Dendritic cell treated with granulocyte-macrophage colony-stimulating factor and Interleukin-4, amounts not matched to agents 40 ng/mL and 50 ng/mL, for 4 days (primary cell): Measurements from ENCODE around the gene NOP9.

Experiments used
- H3K27ac Mint-ChIP-seq: one replicate; pipeline ENCODE4 v1.8.0; 2022; ENCODE audit warnings: mild to moderate bottlenecking, mixed read lengths
- H3K27me3 Mint-ChIP-seq: one replicate; pipeline ENCODE4 v1.8.0; 2022; ENCODE audit warnings: mild to moderate bottlenecking, mixed read lengths
- H3K36me3 Mint-ChIP-seq: one replicate; pipeline ENCODE4 v1.8.0; 2022; ENCODE audit warnings: low read depth, mixed read lengths
- H3K4me1 Mint-ChIP-seq: one replicate; pipeline ENCODE4 v1.8.0; 2022; ENCODE audit warnings: low read depth, mixed read lengths
- H3K4me3 Mint-ChIP-seq: one replicate; pipeline ENCODE4 v1.8.0; 2022; ENCODE audit warnings: mild to moderate bottlenecking, moderate library complexity, mixed read lengths
- H3K9me3 Mint-ChIP-seq: one replicate; pipeline ENCODE4 v1.8.0; 2022; ENCODE audit warnings: mixed read lengths
- intact Hi-C: fragments of 100-400 bp; cut with micrococcal nuclease; formaldehyde crosslinking; loops from one replicate; pipeline ENCODE4 v1.15.0; 2022

NOP9 gene

DNA sequence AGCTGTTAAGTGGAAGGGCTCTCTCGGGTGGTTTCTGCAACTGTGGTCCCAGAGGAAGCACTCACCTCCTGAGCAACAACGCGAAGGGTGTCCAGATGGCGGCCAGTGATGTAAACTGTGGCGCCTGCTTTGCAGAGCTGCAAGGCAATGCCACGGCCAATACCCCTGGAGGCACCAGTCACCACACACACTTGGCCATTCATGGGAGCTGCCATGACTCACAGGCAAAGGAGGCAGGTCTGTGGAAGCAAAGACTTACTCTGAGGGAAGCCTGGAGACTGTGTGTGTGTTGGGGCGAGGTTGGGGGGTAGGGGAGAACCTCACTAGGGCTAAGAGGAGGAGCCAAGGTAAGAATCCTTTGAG is 777 bp upstream of the NOP9 start:
- Mint-ChIP-seq H3K4me1 (peaks cover 43% of the 10 kb centered on the region), H3K27me3 (no peaks in the 10 kb centered on the region), H3K9me3 (no peaks in the 10 kb centered on the region), H3K4me3 (peak overlapping the region; percentile 88), H3K36me3 (peaks cover 79% of the 10 kb centered on the region), H3K27ac (peak overlapping the region; percentile 88)
- intact Hi-C loops, result no loop called here

DNA sequence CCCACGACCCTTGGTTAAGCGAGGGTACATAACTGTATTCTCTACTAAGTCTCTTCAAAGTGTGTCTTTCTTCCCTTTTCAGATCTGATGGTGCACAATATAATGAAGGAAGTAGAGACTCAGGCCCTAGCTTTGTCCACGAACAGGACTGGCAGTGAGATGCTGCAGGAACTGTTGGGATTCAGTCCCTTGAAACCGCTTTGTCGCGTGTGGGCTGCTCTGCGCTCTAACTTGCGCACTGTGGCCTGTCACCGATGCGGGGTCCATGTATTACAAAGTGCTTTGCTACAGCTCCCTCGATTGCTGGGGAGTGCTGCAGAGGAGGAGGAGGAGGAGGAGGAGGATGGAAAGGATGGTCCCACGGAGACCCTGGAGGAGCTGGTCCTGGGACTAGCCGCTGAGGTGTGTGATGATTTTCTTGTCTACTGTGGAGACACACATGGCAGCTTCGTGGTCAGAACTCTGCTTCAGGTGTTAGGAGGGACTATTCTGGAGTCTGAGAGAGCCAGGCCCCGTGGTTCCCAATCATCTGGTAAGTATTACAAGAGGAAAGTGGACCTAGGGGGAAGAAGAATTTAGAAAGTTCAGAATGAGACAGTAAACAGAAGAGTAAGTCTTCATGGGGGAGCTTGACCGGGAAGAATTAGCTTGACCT is 803 bp downstream of the NOP9 start:
- H3K27me3 Mint-ChIP-seq, result no peaks in the 10 kb centered on the region
- H3K27ac Mint-ChIP-seq, result peak overlapping the region; percentile 88
- H3K4me3 Mint-ChIP-seq, result peak overlapping the region; percentile 88
- intact Hi-C loops, result no loop called here
- H3K4me1 Mint-ChIP-seq, result peaks cover 43% of the 10 kb centered on the region
- H3K9me3 Mint-ChIP-seq, result no peaks in the 10 kb centered on the region
- H3K36me3 Mint-ChIP-seq, result peaks cover 81% of the 10 kb centered on the region

DNA sequence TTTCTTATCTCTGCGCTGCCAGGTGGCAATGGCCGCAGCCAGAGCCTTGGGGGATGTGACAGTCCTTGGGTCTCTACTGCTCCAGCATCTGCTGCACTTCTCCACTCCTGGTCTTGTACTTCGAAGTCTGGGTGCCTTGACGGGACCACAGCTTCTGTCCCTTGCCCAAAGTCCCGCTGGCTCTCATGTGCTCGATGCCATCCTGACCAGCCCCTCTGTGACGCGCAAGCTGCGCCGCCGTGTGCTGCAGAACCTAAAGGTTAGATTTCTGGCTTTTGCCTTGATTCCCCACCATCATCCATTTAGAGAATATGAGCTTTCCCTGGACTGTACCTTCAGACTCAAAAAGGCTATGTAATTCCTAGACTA is 4.4 kb downstream of the NOP9 start:
- Mint-ChIP-seq H3K4me1 (peaks cover 41% of the 10 kb centered on the region), H3K27ac (no peak overlapping the region), H3K36me3 (peaks cover 98% of the 10 kb centered on the region), H3K9me3 (no peaks in the 10 kb centered on the region), H3K4me3 (no peak overlapping the region), H3K27me3 (no peaks in the 10 kb centered on the region)
- intact Hi-C loops, result no loop called here

DNA sequence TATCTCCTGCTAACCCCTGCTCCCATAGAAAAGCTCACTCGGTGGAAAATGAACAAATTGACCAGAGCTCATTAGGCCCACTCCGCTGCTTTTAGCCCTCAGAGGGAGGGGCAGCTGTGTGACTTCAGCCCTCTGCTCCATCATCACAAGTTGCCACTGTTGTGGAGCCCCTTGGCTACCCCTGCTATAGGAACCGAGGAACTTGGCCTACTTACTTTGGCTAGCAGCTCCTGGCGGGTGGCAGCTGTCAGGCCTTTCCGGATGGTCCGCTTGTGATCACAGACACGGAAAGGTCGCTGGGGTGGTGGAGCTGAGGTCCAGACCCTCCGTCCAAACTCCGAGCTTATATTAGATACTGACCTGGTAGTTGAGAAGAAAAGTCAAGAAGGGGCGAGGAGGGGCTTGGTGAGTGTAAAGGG is 7.5 kb downstream of the NOP9 start:
- no peaks in the 10 kb centered on the region for H3K9me3 Mint-ChIP-seq
- no peak overlapping the region for H3K4me3 Mint-ChIP-seq
- peaks cover 55% of the 10 kb centered on the region for H3K4me1 Mint-ChIP-seq
- H3K27ac Mint-ChIP-seq, result no peak overlapping the region
- intact Hi-C loops, result no loop called here
- H3K27me3 Mint-ChIP-seq, result no peaks in the 10 kb centered on the region
- H3K36me3 Mint-ChIP-seq, result peaks cover 83% of the 10 kb centered on the region

DNA sequence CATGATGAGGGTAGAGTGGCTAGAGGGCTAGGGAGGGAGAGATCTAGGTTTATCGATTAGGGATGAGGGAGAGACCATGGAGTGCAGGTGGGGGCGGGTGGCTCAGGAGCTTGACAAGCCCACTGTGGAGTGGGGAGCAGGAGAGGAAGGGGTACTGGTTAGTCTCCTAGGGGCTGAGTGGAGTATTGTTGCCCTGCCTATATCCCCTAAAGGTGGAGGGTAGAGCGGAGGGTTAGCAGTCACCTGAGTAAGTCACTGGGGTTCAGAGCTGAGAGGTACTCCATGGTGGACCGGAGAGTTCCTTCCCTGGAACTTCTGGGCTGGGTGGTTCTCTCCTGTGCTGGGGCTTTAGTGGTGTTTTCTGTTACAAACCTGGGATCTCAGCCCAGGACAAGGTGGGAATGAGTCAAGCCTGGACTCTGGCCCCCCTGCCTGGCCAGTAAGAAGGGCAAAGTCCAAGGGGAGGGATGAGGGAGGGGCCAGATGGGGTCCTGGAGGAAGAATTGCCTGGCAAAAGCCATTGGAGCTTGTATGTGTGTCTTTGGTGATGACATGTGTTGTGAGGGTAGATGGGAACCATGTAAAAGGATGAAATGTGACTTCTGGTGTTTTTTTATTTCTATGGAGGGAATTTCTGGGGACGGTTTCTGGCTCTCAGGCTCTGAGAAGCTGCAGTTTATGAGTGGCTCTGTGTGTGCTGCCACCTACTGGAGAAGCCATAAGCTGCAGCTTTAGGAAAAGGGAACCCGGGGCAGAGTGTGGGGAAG is 8.1 kb downstream of the NOP9 start, which contains the start of gene CIDEB:
Gene CIDEB, minus strand, starts transcription at position 403 of the 767 bp plus-strand sequence. Its CDS starts 119 bp downstream, at position 284.
- peaks cover 77% of the 10 kb centered on the region for H3K36me3 Mint-ChIP-seq
- intact Hi-C loops, result no loop called here
- no peaks in the 10 kb centered on the region for H3K9me3 Mint-ChIP-seq
- peaks cover 59% of the 10 kb centered on the region for H3K4me1 Mint-ChIP-seq
- no peak within 1 kb of the TSS for H3K4me3 Mint-ChIP-seq
- peak within 1 kb of the TSS; percentile 66 for H3K27ac Mint-ChIP-seq
- H3K27me3 Mint-ChIP-seq, result no peaks in the 10 kb centered on the region

DNA sequence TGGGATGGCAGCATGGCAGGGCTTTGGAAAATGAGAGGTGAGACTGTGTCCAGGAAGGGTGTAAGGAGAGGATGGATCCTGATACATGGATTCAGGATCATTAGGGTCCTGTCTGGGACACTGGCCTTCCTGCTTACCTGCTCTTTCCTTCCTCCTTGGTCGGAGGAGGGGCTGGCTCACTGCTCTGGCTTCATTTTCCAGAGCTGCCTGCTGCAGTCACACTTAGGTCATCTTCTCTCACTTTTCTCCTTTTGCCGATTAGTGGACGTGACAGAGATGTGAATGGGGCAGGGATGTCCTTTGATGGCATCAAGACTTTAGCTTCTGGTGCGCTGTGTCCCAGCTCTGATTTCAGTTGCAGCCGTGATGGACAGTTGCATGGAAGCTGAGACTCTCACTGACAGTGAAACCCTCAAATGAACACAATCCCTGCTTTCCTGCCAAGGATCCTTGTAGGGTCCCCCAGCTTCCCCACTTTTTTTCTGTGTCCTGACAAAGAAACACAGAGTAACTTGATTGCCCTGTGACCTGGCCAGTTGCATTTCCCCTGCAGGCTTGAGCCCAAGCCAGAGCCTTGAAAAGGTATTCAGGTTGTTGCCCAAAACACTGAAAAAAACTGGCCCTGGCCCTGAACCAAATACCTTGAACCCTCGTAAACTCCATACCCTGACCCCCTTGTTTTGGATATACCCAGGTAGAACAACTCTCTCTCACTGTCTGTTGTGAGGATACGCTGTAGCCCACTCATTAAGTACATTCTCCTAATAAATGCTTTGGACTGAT is 8.9 kb downstream of the NOP9 start:
- peaks cover 67% of the 10 kb centered on the region for H3K4me1 Mint-ChIP-seq
- H3K36me3 Mint-ChIP-seq, result peaks cover 69% of the 10 kb centered on the region
- no peak overlapping the region for H3K4me3 Mint-ChIP-seq
- H3K27me3 Mint-ChIP-seq, result no peaks in the 10 kb centered on the region
- no peaks in the 10 kb centered on the region for H3K9me3 Mint-ChIP-seq
- intact Hi-C loops, result no loop called here
- H3K27ac Mint-ChIP-seq, result peak overlapping the region; percentile 66

DNA sequence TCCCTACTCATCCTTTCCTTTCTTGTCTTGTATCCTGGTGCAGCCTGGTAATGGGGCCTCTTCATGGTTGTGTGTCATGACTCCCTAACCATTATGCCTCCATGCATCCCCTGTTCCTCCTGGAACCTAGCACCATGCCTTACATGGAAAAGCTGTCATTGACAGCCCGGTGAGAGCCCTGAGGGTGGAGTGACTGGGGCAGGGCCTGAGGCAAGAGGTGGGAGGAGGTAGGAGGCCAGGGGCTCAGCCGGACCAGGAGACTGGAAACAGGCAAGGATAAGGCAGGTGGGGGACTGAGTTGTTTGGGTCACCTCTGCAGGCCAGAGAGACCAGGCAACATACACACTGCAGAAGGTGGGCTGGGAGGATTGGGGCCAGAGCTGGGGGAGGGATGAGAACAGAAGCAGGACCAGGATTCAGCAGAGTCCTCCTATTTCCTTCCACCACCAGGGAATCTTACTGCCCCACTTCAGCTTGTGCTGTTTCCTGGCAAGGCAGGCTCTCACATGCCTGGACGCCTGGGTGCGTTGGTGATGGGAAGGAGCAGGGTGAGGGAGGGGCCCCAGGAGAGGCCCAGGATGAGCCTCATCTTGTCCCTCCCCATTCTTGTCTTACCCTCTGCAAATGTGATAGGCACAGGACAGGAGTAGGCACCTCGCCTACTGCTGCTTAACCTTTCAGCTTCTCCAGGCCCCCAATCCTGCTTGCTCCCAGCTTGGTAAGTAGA is 10.1 kb downstream of the NOP9 start, which contains the start of gene LTB4R2:
Gene LTB4R2, plus strand, starts transcription at position 603 of the 727 bp plus-strand sequence. CDS start 525 bp downstream, outside the sequence.
- Mint-ChIP-seq H3K4me3 (peak within 1 kb of the TSS; percentile 77), H3K36me3 (peaks cover 61% of the 10 kb centered on the region), H3K4me1 (peaks cover 78% of the 10 kb centered on the region), H3K27ac (peak within 1 kb of the TSS; percentile 66), H3K27me3 (no peaks in the 10 kb centered on the region), H3K9me3 (no peaks in the 10 kb centered on the region)
- intact Hi-C loops, result no loop called here

DNA sequence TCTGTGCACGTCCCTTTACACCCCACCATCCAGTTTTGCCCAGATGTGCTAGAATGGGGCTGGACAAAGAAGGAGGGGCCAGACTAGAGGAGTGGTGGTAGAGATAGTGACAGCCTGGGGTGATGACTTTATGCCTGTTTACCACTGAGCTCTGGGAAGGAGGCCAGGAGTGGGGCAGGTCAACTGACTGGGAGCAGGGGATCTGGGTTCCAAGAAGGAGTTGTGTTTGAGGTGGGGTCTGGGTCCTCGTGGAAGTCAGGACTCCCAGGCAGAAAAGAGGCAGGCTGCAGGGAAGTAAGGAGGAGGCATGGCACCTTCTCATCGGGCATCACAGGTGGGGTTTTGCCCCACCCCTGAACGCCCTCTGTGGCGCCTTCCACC is 10.6 kb downstream of the NOP9 start:
- H3K9me3 Mint-ChIP-seq, result no peaks in the 10 kb centered on the region
- peaks cover 58% of the 10 kb centered on the region for H3K36me3 Mint-ChIP-seq
- intact Hi-C loops, result no loop called here
- no peaks in the 10 kb centered on the region for H3K27me3 Mint-ChIP-seq
- H3K4me1 Mint-ChIP-seq, result peaks cover 84% of the 10 kb centered on the region
- peak overlapping the region; percentile 77 for H3K4me3 Mint-ChIP-seq
- peak overlapping the region; percentile 66 for H3K27ac Mint-ChIP-seq

DNA sequence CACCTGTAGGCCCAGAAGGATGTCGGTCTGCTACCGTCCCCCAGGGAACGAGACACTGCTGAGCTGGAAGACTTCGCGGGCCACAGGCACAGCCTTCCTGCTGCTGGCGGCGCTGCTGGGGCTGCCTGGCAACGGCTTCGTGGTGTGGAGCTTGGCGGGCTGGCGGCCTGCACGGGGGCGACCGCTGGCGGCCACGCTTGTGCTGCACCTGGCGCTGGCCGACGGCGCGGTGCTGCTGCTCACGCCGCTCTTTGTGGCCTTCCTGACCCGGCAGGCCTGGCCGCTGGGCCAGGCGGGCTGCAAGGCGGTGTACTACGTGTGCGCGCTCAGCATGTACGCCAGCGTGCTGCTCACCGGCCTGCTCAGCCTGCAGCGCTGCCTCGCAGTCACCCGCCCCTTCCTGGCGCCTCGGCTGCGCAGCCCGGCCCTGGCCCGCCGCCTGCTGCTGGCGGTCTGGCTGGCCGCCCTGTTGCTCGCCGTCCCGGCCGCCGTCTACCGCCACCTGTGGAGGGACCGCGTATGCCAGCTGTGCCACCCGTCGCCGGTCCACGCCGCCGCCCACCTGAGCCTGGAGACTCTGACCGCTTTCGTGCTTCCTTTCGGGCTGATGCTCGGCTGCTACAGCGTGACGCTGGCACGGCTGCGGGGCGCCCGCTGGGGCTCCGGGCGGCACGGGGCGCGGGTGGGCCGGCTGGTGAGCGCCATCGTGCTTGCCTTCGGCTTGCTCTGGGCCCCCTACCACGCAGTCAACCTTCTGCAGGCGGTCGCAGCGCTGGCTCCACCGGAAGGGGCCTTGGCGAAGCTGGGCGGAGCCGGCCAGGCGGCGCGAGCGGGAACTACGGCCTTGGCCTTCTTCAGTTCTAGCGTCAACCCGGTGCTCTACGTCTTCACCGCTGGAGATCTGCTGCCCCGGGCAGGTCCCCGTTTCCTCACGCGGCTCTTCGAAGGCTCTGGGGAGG is 11.3 kb downstream of the NOP9 start, which contains the start of gene LTB4R:
Gene LTB4R, plus strand, starts transcription at position 857 of the 959 bp plus-strand sequence. CDS start 4,150 bp downstream, outside the sequence.
- Mint-ChIP-seq H3K27me3 (no peaks in the 10 kb centered on the region), H3K27ac (peak within 1 kb of the TSS; percentile 66), H3K9me3 (no peaks in the 10 kb centered on the region), H3K4me1 (peaks cover 91% of the 10 kb centered on the region), H3K36me3 (peaks cover 58% of the 10 kb centered on the region), H3K4me3 (peak within 1 kb of the TSS; percentile 77)
- intact Hi-C loops, result no loop called here

DNA sequence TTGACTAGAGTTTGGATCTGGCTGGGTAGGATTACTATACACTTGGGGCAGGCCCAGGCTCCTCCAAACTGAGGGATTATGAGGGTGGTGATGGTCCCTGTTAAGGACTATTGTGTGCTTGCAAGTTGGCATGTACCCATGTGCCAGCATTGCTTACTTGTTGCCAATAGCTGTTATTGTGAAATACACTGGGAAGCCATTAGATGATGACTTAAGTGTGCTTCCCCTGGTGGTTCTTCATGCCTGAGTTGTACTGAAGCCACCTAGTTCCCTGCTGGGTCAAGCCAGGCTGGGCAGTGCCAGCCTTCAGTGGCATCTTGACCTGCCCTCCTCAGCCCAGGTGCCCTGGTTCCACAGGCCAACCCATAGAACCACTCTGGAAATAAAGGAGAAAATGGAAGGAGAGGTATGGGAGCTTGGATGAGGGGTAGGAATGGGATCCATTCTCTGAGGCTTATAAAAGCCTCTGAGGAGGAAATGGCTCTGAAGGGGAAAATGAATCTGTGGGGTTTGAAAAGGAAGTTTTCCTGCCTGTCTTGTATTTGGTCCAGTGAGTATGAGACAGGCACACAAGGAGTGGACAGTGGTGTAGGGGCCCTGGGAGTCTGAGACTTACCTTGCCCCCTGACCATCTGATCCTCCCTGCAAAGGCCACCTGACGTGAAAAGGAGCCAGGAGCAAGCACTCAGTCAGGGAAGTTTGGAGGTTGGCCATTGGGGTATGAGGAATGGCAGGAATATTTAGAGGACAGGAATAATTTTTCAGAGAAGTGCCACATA is 12.4 kb downstream of the NOP9 start:
- Mint-ChIP-seq H3K9me3 (no peaks in the 10 kb centered on the region), H3K27me3 (no peaks in the 10 kb centered on the region), H3K4me1 (peaks cover 99% of the 10 kb centered on the region), H3K36me3 (peaks cover 49% of the 10 kb centered on the region), H3K27ac (peak overlapping the region; percentile 66), H3K4me3 (peak overlapping the region; percentile 77)
- intact Hi-C loops, result no loop called here

DNA sequence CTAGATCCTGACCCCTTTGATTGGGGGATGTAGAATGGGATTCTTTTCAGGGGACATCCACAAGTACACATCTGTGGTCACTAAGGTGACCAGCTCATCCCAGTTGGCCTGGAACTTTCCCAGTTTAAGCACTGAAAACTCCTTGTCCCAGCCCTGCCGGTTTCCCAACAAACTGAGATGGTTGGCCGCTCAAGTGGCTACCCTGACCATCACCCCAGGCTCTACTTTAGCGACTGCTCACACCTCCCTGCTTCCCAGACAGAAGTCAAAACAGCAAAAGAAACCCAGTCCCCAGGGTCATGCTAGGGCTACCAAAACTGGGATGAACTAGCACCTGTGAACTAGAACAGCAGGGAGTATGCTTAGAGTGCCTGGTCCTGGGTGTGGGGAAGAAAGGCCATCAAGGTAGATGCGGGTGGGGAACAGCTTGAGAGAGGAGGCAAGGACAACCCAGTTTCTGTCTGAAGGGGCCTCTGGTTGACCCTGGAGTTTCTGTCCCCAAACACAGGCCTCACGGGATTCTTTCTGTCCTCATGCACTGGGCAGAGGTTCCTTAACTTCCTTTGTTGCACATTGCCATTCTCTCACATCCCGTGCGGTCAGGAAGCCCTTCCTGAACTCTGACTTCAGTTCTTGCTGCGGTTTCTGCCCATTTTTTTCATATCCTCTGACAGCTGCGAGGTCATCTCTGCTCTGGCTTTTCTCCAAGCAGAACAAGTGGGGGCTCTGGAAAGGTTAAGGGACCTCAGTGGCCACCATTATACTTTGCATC is 13.3 kb downstream of the NOP9 start:
- intact Hi-C loops, result no loop called here
- Mint-ChIP-seq H3K4me1 (peaks cover 99% of the 10 kb centered on the region), H3K27me3 (no peaks in the 10 kb centered on the region), H3K4me3 (peak overlapping the region; percentile 77), H3K27ac (peak overlapping the region; percentile 66), H3K9me3 (no peaks in the 10 kb centered on the region), H3K36me3 (peaks cover 40% of the 10 kb centered on the region)
